ENCODE results near the gene ANKH. TPM values are rescaled to one million over a fixed set of nuclear protein-coding genes. Genes with fewer than 3 reads are reported as not detected.

Gene ANKH
- total RNA-seq, 1 experiment from 2014 or later = 65.2 TPM

GRCh38 chr5:14739538-14739937, 132.0 kb downstream of the ANKH start:
- Histone ChIP-seq H3K36me3 (ENCODE audit: control insufficient read depth in 1 of 2, insufficient read depth in 2 of 2, low read length in 2 of 2) (no peaks in the 10 kb centered on the region), H3K4me2 (ENCODE audit: low read length) (no peak overlapping the region), H4K20me1 (ENCODE audit: insufficient read depth) (no peaks in the 10 kb centered on the region), H3K27ac (ENCODE audit: low read depth, low read length) (no peak overlapping the region), H3K79me2 (ENCODE audit: insufficient read depth, low read length) (no peaks in the 10 kb centered on the region), H3K27me3 (ENCODE audit: insufficient read depth, low read length) (no peaks in the 10 kb centered on the region), H3K9me3 (ENCODE audit: control insufficient read depth in 1 of 2, insufficient read depth in 1 of 2, low read depth in 1 of 2, low read length in 2 of 2) (no peaks in the 10 kb centered on the region), H3K9me2 (ENCODE audit: insufficient read depth) (no peaks in the 10 kb centered on the region), H3K9ac (ENCODE audit: low read length) (no peak overlapping the region), H2AFZ (ENCODE audit: low read depth, low read length, poor library complexity, severe bottlenecking) (no peak overlapping the region), H3K4me3 (replicated peaks in 1 of 2; ENCODE audit: low read depth in 1 of 2, low read length in 2 of 2) (no peak overlapping the region), H3K4me1 (ENCODE audit: control insufficient read depth in 1 of 2, insufficient read depth in 2 of 2, low read length in 2 of 2) (no peaks in the 10 kb centered on the region)
- ChIA-PET RAD21 (ENCODE audit: low non-redundant PET in 1 of 2, low total read pairs in 2 of 2, uncharacterized antibody in 2 of 2, unreplicated experiment in 2 of 2) (no interaction called here), CTCF (no interaction called here), POLR2A (no interaction called here)
- ATAC-seq = no peak
- DNase-seq (ENCODE audit: low read depth, low spot score) = no peak
- intact Hi-C loops (cut with micrococcal nuclease) = no loop called here
- no TSS peak for BruUV-seq (replicated peaks)
- TF ChIP-seq RAD21 (IDR thresholded peaks at IDR 0.05; ENCODE audit: low read depth) (no peak), CBX3 (IDR thresholded peaks at IDR 0.05; ENCODE audit: low read depth) (no peak), YY1 (IDR thresholded peaks at IDR 0.05; ENCODE audit: extremely low read depth, insufficient replicate concordance, low read depth, low read length) (no peak), EZH2 (IDR thresholded peaks at IDR 0.05) (no peak), EZH2phosphoT487 (IDR thresholded peaks at IDR 0.05; ENCODE audit: borderline replicate concordance) (no peak), ZNF274 (IDR thresholded peaks at IDR 0.05; ENCODE audit: low read depth, low read length) (no peak)

DNA sequence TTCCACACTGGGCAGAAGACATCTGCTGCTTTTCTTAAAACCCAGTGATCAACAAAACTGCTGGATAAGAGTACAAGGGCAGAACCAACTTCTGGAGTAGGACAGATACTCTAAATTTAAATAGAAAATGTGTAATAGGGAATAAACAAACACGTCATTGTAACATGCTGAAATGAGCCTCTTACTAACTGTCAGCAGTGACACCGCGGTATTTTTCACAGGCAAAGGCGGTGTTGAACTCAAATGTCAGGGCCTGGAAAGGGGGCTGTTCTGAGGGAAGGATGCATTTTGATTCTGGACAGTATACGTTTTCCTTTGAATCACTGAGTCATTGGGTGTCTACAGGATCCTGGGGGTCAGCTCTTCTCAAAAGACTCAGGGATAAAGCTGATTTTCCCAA, 133.5 kb downstream of the ANKH start:
- Histone ChIP-seq H3K36me3 (ENCODE audit: control insufficient read depth in 1 of 2, insufficient read depth in 2 of 2, low read length in 2 of 2) (no peaks in the 10 kb centered on the region), H2AFZ (ENCODE audit: low read depth, low read length, poor library complexity, severe bottlenecking) (no peak overlapping the region), H3K27me3 (ENCODE audit: insufficient read depth, low read length) (no peaks in the 10 kb centered on the region), H3K9ac (ENCODE audit: low read length) (no peak overlapping the region), H3K9me3 (ENCODE audit: control insufficient read depth in 1 of 2, insufficient read depth in 1 of 2, low read depth in 1 of 2, low read length in 2 of 2) (no peaks in the 10 kb centered on the region), H3K4me2 (ENCODE audit: low read length) (no peak overlapping the region), H3K27ac (ENCODE audit: low read depth, low read length) (no peak overlapping the region), H3K9me2 (ENCODE audit: insufficient read depth) (no peaks in the 10 kb centered on the region), H3K4me1 (ENCODE audit: control insufficient read depth in 1 of 2, insufficient read depth in 2 of 2, low read length in 2 of 2) (no peaks in the 10 kb centered on the region), H3K79me2 (ENCODE audit: insufficient read depth, low read length) (no peaks in the 10 kb centered on the region), H3K4me3 (replicated peaks in 1 of 2; ENCODE audit: low read depth in 1 of 2, low read length in 2 of 2) (no peak overlapping the region), H4K20me1 (ENCODE audit: insufficient read depth) (no peaks in the 10 kb centered on the region)
- DNase-seq (ENCODE audit: low read depth, low spot score) (no peak), ATAC-seq (no peak)
- CTCF ChIA-PET = no interaction called here
- intact Hi-C loops (cut with micrococcal nuclease) = no loop called here
- RAD21 ChIA-PET (ENCODE audit: low non-redundant PET in 1 of 2, low total read pairs in 2 of 2, uncharacterized antibody in 2 of 2, unreplicated experiment in 2 of 2) = no interaction called here
- no TSS peak for BruUV-seq (replicated peaks)
- POLR2A ChIA-PET = no interaction called here
- TF ChIP-seq CTCF (IDR thresholded peaks at IDR 0.05 in 2 of 3, conservative IDR thresholded peaks at IDR 0.05 in 1 of 3; ENCODE audit: borderline replicate concordance in 1 of 3, insufficient read depth in 1 of 3, low read depth in 2 of 3, low read length in 2 of 3) (no peak), JUND (IDR thresholded peaks at IDR 0.05) (no peak), POLR2AphosphoS5 (IDR thresholded peaks at IDR 0.05; ENCODE audit: low read depth, low read length) (no peak), SRF (IDR thresholded peaks at IDR 0.05; ENCODE audit: low read depth) (no peak), POLR2A (IDR thresholded peaks at IDR 0.05; ENCODE audit: borderline replicate concordance, extremely low read depth, insufficient read depth, insufficient read length) (no peak), RAD21 (IDR thresholded peaks at IDR 0.05; ENCODE audit: low read depth) (no peak), ZNF274 (IDR thresholded peaks at IDR 0.05; ENCODE audit: low read depth, low read length) (no peak), EGR1 (IDR thresholded peaks at IDR 0.05; ENCODE audit: low read depth) (no peak), ELF1 (IDR thresholded peaks at IDR 0.05; ENCODE audit: borderline replicate concordance, low read depth) (no peak)
- TF ChIP-seq, protein P1, sequence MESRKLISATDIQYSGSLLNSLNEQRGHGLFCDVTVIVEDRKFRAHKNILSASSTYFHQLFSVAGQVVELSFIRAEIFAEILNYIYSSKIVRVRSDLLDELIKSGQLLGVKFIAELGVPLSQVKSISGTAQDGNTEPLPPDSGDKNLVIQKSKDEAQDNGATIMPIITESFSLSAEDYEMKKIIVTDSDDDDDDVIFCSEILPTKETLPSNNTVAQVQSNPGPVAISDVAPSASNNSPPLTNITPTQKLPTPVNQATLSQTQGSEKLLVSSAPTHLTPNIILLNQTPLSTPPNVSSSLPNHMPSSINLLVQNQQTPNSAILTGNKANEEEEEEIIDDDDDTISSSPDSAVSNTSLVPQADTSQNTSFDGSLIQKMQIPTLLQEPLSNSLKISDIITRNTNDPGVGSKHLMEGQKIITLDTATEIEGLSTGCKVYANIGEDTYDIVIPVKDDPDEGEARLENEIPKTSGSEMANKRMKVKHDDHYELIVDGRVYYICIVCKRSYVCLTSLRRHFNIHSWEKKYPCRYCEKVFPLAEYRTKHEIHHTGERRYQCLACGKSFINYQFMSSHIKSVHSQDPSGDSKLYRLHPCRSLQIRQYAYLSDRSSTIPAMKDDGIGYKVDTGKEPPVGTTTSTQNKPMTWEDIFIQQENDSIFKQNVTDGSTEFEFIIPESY (IDR thresholded peaks at IDR 0.05; ENCODE audit: extremely low read depth, insufficient replicate concordance, low read length) = no peak
- TF ChIP-seq, protein P2, sequence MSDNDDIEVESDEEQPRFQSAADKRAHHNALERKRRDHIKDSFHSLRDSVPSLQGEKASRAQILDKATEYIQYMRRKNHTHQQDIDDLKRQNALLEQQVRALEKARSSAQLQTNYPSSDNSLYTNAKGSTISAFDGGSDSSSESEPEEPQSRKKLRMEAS (IDR thresholded peaks at IDR 0.05) = no peak
- TF ChIP-seq, protein P3, sequence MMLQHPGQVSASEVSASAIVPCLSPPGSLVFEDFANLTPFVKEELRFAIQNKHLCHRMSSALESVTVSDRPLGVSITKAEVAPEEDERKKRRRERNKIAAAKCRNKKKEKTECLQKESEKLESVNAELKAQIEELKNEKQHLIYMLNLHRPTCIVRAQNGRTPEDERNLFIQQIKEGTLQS (IDR thresholded peaks at IDR 0.05) = no peak
